Chondrocyte (in vitro differentiated cells): ENCODE measurements around the gene MUCL3. TPM values are rescaled to one million over a fixed set of nuclear protein-coding genes. Genes with fewer than 3 reads are reported as not detected.

Experiments used
- DNase-seq: peaks from one replicate; pipeline ENCODE4 v3.0.0; 2021; ENCODE audit warnings: mixed read lengths, low spot score
- H3K27ac Mint-ChIP-seq: one replicate; pipeline ENCODE4 v1.8.0; 2021; ENCODE audit warnings: mild to moderate bottlenecking, moderate library complexity, mixed read lengths; ENCODE audit not compliant: unreplicated experiment
- H3K27me3 Mint-ChIP-seq: 2 replicates; pipeline ENCODE4 v1.8.0; 2021; ENCODE audit warnings: low read depth, mixed read lengths
- H3K36me3 Mint-ChIP-seq: 2 replicates; pipeline ENCODE4 v1.8.0; 2021; ENCODE audit warnings: low read depth, mixed read lengths
- H3K4me1 Mint-ChIP-seq: 2 replicates; pipeline ENCODE4 v1.8.0; 2021; ENCODE audit warnings: low read depth, mild to moderate bottlenecking, mixed read lengths
- H3K4me3 Mint-ChIP-seq: one replicate; pipeline ENCODE4 v1.8.0; 2021; ENCODE audit warnings: mild to moderate bottlenecking, moderate library complexity, mixed read lengths; ENCODE audit not compliant: unreplicated experiment
- H3K9me3 Mint-ChIP-seq: 2 replicates; pipeline ENCODE4 v1.8.0; 2021; ENCODE audit warnings: low read depth, mixed read lengths
- total RNA-seq: library from RNA; stranded (reverse); gene quantifications from 3 replicates; pipeline ENCODE4 v1.2.1, GENCODE V29; 2021
- TF ChIP-seq, protein P1 (sequence below): fragments of 200-600 bp; sonication (generic); IDR thresholded peaks from 2 replicates; pipeline ENCODE4 v1.5.0; 2021; ENCODE audit warnings: antibody characterized with exemption, mild to moderate bottlenecking, moderate library complexity

MUCL3 gene
- total RNA-seq, 1 donor from 2014 or later: 0.07 TPM

DNA sequence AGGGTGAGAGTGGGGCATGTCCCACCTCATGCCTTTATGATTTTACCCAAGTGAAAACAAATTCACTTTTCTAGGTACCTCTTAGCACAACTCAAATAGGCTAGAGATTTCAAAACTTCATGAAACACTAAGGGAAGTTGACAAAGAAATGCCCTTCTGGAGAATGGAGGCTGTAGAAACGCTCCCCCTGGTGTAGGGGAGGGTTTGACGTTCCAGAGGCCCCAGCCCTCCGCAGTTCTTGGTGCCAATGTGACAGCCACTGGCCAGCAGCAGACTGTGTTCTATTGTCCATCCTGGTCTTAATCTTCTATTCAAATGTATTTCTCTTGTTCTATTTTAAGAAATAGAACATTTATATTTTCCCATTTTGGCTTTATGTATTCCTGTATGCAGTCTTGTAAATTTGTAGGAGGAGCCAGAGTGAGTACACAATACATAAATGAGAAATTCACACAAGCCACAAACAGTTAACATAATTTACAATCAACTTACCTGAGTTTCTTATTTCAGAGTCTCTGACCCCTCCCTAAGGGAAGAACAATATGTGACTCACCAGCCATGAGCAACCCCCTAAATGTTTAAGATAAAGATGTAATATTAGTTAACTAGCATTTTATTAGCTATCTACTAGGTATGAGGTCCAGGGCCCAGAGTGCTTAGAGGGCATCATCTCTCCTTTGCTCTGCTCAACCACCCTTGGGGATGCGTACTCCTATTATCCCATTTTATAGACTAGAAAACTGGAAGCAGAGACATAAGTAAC, 33.9 kb downstream of the MUCL3 start:
- Mint-ChIP-seq H3K4me3 (no peak overlapping the region), H3K4me1 (peaks cover 7% of the 10 kb centered on the region), H3K27ac (no peak overlapping the region), H3K9me3 (no peaks in the 10 kb centered on the region), H3K36me3 (no peaks in the 10 kb centered on the region), H3K27me3 (peaks cover 19% of the 10 kb centered on the region)
- no peak for DNase-seq
- TF ChIP-seq, protein P1, sequence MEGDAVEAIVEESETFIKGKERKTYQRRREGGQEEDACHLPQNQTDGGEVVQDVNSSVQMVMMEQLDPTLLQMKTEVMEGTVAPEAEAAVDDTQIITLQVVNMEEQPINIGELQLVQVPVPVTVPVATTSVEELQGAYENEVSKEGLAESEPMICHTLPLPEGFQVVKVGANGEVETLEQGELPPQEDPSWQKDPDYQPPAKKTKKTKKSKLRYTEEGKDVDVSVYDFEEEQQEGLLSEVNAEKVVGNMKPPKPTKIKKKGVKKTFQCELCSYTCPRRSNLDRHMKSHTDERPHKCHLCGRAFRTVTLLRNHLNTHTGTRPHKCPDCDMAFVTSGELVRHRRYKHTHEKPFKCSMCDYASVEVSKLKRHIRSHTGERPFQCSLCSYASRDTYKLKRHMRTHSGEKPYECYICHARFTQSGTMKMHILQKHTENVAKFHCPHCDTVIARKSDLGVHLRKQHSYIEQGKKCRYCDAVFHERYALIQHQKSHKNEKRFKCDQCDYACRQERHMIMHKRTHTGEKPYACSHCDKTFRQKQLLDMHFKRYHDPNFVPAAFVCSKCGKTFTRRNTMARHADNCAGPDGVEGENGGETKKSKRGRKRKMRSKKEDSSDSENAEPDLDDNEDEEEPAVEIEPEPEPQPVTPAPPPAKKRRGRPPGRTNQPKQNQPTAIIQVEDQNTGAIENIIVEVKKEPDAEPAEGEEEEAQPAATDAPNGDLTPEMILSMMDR: no peak

DNA sequence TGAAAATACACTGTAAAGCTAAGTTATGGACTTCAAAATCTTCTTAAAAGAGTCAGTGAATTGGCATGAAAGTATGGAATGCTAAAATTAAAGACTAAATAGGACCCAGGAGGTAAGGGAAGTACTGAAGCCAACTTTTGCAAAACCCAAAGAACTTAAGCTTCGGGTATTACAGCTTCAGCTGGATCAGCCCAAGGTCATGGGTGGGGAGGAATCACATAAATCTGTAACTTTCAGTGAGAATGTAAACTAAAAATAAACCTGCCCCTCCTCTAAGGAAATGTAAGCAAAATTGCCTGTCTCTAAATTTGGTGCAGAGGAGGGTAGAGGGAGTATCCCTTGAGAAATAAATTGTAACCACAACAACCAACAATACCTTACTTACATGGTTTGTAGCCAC, 38.4 kb downstream of the MUCL3 start:
- Mint-ChIP-seq H3K27me3 (peaks cover 9% of the 10 kb centered on the region), H3K9me3 (no peaks in the 10 kb centered on the region), H3K36me3 (no peaks in the 10 kb centered on the region), H3K4me3 (no peak overlapping the region), H3K4me1 (peaks cover 18% of the 10 kb centered on the region), H3K27ac (no peak overlapping the region)
- DNase-seq: no peak
- TF ChIP-seq, protein P1: no peak

DNA sequence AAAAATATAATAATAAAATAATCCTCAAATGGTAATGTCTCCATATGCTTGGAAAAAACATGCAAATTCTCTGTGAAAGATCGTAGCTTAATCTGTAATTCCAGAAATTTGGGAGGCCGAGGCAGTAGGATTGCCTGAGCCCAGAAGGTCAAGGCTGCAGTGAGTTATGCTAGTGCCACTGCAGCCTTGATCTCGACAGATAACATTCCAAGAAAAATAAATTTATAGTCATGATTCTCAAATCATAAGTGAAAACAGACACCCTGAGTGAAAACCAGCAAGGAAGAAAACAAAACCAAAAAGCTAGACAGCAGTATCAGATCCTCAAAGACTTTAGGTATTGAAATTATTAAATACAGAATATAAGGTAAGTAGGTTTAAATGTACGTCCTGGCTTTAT, 38.9 kb downstream of the MUCL3 start:
- H3K27me3 Mint-ChIP-seq: peaks cover 9% of the 10 kb centered on the region
- no peaks in the 10 kb centered on the region for H3K9me3 Mint-ChIP-seq
- no peak overlapping the region for H3K27ac Mint-ChIP-seq
- no peak overlapping the region for H3K4me3 Mint-ChIP-seq
- no peaks in the 10 kb centered on the region for H3K36me3 Mint-ChIP-seq
- TF ChIP-seq, protein P1: no peak
- peaks cover 18% of the 10 kb centered on the region for H3K4me1 Mint-ChIP-seq
- no peak for DNase-seq

DNA sequence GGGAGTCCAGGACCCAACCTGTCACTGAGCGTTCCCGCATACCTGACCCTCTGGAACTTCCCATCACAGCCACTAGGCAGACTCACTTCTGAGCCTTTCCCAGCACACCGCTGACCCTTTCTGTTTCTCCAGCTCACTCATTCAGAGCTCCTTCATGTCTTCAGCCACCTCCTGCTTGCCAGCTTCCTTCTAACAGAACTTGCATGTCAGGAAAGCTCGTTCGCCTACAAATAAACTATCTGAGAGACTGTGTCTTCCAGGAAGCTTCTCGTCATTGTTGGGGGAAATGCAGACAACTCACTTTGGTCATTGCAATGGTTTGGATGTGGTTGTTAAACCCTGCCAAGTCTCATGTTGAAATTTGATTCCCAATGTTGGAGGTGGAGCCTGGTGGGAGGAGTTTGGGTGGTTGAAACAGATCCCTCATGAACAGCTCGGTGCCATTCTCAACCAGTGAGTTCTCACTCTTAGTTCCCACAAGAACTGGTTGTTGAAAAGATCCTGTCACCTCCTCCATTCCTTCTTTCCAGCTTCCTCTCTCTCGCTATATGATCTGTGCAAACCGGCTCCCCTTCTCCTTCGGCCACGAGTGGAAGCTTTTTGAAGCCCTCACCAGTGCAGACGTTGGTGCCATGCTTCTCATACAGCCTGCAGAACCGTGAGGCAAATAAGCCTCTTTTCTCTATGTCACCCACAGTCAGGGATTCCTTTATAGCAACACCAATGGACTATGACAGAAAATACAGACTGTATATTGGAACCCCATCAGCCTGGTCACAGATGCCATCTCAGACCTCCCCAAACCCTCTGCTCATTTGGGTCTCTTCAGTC, 41.4 kb downstream of the MUCL3 start:
- H3K27me3 Mint-ChIP-seq: peaks cover 9% of the 10 kb centered on the region
- H3K4me1 Mint-ChIP-seq: peaks cover 18% of the 10 kb centered on the region
- no peaks in the 10 kb centered on the region for H3K9me3 Mint-ChIP-seq

DNA sequence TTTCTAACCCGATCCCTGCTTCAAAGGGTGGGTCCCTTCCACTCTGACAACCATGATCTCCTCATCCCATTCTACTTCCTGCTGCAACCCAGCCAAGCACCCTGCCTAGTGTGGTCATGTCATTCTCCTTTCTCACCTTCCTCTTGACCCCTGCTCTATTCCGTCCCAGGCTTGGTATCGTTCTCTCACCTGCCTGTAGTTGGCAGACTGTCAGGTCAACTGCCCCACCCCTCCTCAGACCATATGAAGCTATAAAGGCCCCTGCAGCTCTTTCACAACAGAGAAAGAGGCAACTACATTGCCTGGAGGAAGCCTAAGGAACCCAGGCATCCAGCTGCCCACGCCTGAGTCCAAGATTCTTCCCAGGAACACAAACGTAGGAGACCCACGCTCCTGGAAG, 42.7 kb downstream of the MUCL3 start, which contains the start of gene MUC21:
TSS of gene MUC21 (plus strand) at position 280 of the 400 bp plus-strand sequence. CDS start 241 bp downstream, outside the sequence.
- H3K4me3 Mint-ChIP-seq: peak within 1 kb of the TSS; percentile 49
- H3K27me3 Mint-ChIP-seq: peaks cover 4% of the 10 kb centered on the region

More for the DNA sequence above, 41.4 kb downstream of the MUCL3 start:
- DNase-seq: no peak
- TF ChIP-seq, protein P1: peak; percentile 34
- Mint-ChIP-seq H3K27ac (peak overlapping the region; percentile 74), H3K36me3 (no peaks in the 10 kb centered on the region), H3K4me3 (peak overlapping the region; percentile 49)

More for the DNA sequence above, 42.7 kb downstream of the MUCL3 start, which contains the start of gene MUC21:
- Mint-ChIP-seq H3K27ac (peak within 1 kb of the TSS; percentile 42), H3K4me1 (peaks cover 18% of the 10 kb centered on the region), H3K9me3 (no peaks in the 10 kb centered on the region), H3K36me3 (no peaks in the 10 kb centered on the region)
- TF ChIP-seq, protein P1: no peak
- no peak for DNase-seq
